Measurements from ENCODE around the gene PGAM5. TPM values are rescaled to one million over a fixed set of nuclear protein-coding genes. Genes with fewer than 3 reads are reported as not detected.
A peak's percentile ranks its signal among the peaks of the same experiment; 100 is the strongest.

Gene PGAM5
- total RNA-seq (2022) (78.1 and 87.8 TPM in 2 replicates), Bru-seq, nascent RNA (percentile 62 among the genes with signal in this experiment), BruChase-seq, experiment 1, labeled RNA remaining after a 2-hour chase (percentile 85 among the genes with signal in this experiment), BruChase-seq, experiment 2, labeled RNA remaining after a 6-hour chase (percentile 94 among the genes with signal in this experiment)
- long read RNA-seq, transcript PGAM5-203 (6 exons, 2,834 nt) = major isoform, 8 of 32 reads
- long read RNA-seq, partial matches to known transcripts = 0 of 32 reads
- long read RNA-seq, other reads (novel, unspliced or antisense) = 21 of 32 reads

DNA sequence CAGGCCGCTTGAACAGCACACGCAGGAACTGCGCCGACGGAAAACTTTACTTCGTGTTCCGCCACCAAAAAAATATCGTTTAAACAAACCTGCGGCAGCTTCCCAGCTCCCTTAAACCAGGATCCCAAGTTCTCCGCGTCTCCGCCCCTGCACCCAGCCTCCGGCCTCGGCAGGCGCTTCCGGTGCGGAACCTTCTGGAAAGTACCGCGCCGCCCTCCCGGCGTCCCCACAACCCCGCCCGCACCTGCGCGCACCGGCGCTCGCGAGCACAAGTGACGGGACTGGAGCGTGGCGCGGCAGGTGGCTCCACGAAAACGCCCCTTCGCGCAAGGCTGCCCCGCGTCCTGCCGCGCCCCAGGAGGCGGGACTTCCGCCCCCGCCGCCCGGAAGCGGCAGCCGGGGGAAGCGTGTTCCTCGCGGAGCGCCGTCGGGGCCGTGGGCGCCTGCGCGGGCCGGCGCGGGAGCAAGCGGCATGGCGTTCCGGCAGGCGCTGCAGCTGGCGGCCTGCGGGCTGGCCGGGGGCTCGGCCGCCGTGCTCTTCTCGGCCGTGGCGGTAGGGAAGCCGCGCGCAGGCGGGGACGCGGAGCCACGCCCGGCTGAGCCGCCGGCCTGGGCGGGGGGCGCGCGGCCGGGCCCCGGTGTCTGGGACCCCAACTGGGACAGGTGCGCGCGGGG, at the start of gene PGAM5:
PGAM5 (plus strand) TSS at position 438 of the 675 bp plus-strand sequence; CDS start at position 473, 35 bp downstream.
- intact Hi-C loops (cut with micrococcal nuclease; ENCODE audit: unreplicated experiment) = loop anchor here (2.0 kb wide), 1 partner anchor 24 kb away; the partner anchor contains the start of genes POLE and PXMP2
- peak within 1 kb of the TSS; percentile 99 for H3K4me3 Mint-ChIP-seq (ENCODE audit: unreplicated experiment)
- BruUV-seq (replicated peaks) = no TSS peak
- H3K9me3 ChIP-seq = no peaks in the 10 kb centered on the region
- peak within 1 kb of the TSS; percentile 95 for H3K27ac Mint-ChIP-seq (ENCODE audit: unreplicated experiment)
- H3K36me3 ChIP-seq (ENCODE audit: control insufficient read depth, insufficient read depth, low read length) = no peaks in the 10 kb centered on the region; the same call in 1 of the 2 replicates
- H3K4me1 Mint-ChIP-seq (ENCODE audit: low read depth, unreplicated experiment) = no peaks in the 10 kb centered on the region
- H3K27me3 Mint-ChIP-seq (ENCODE audit: insufficient read depth, unreplicated experiment) = no peaks in the 10 kb centered on the region
- H3K27me3 ChIP-seq (replicated peaks; ENCODE audit: control insufficient read depth, insufficient read depth, low read length) = no peaks in the 10 kb centered on the region
- no peaks in the 10 kb centered on the region for H3K4me1 ChIP-seq
- peaks cover 51% of the 10 kb centered on the region for H3K36me3 Mint-ChIP-seq (ENCODE audit: insufficient read depth, unreplicated experiment)
- peak; percentile 92 for DNase-seq
- no peak for TF ChIP-seq CTCF (IDR thresholded peaks at IDR 0.05; ENCODE audit: insufficient read depth in 1 of 2, low read depth in 1 of 2, low read length in 1 of 2, severe bottlenecking in 1 of 2, unreplicated experiment in 1 of 2)
- CTCF ChIA-PET = no interaction called here
- H3K9me3 Mint-ChIP-seq (ENCODE audit: unreplicated experiment) = no peaks in the 10 kb centered on the region
- POLR2A ChIA-PET = no interaction called here
- H3K4me3 ChIP-seq (ENCODE audit: low read depth, low read length) = peak within 1 kb of the TSS; percentile 91

GRCh38 chr12:132660996-132661395, 49.6 kb upstream of the PGAM5 start:
- Histone ChIP-seq H3K9me3 (no peaks in the 10 kb centered on the region), H3K4me3 (ENCODE audit: low read depth, low read length) (no peak overlapping the region), H3K36me3 (ENCODE audit: control insufficient read depth, insufficient read depth, low read length) (peaks cover 5% of the 10 kb centered on the region), H3K4me1 (no peaks in the 10 kb centered on the region), H3K27me3 (replicated peaks; ENCODE audit: control insufficient read depth, insufficient read depth, low read length) (no peaks in the 10 kb centered on the region)
- Mint-ChIP-seq H3K9me3 (ENCODE audit: unreplicated experiment) (no peaks in the 10 kb centered on the region), H3K27ac (ENCODE audit: unreplicated experiment) (no peak overlapping the region), H3K27me3 (ENCODE audit: insufficient read depth, unreplicated experiment) (no peaks in the 10 kb centered on the region), H3K4me3 (ENCODE audit: unreplicated experiment) (no peak overlapping the region), H3K36me3 (ENCODE audit: insufficient read depth, unreplicated experiment) (peaks cover 81% of the 10 kb centered on the region), H3K4me1 (ENCODE audit: low read depth, unreplicated experiment) (no peaks in the 10 kb centered on the region)
- intact Hi-C loops (cut with micrococcal nuclease; ENCODE audit: unreplicated experiment) = no loop called here
- CTCF ChIA-PET = no interaction called here
- POLR2A ChIA-PET = no interaction called here
- no TSS peak for BruUV-seq (replicated peaks)
- no peak for DNase-seq
- no peak for TF ChIP-seq CTCF (IDR thresholded peaks at IDR 0.05; ENCODE audit: insufficient read depth in 1 of 2, low read depth in 1 of 2, low read length in 1 of 2, severe bottlenecking in 1 of 2, unreplicated experiment in 1 of 2)

DNA sequence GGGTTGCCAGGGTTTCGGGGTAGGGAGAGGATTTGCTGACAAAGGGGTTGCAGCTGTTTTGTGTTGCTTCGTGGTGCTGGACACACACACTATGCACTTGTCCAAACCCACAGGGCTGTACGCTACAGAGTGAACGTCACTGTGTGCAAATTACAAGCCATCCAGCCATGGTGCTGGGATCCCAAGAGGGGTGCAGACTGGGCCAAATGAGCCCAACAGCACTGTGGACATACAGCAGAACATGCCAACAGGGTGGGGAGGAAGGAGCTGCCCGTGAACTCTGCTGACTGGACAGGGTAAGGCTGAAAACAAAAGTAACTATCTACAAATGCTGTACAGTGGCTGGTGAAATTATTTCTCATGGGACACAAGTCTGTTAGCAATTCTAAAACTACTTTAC, 48.7 kb upstream of the PGAM5 start:
- no peaks in the 10 kb centered on the region for H3K4me1 ChIP-seq
- no peak overlapping the region for H3K4me3 ChIP-seq (ENCODE audit: low read depth, low read length)
- no peak overlapping the region for H3K27ac Mint-ChIP-seq (ENCODE audit: unreplicated experiment)
- peaks cover 5% of the 10 kb centered on the region for H3K36me3 ChIP-seq (ENCODE audit: control insufficient read depth, insufficient read depth, low read length)
- no peaks in the 10 kb centered on the region for H3K27me3 ChIP-seq (replicated peaks; ENCODE audit: control insufficient read depth, insufficient read depth, low read length)
- no peak for DNase-seq
- ChIA-PET POLR2A (no interaction called here), CTCF (no interaction called here)
- no TSS peak for BruUV-seq (replicated peaks)
- H3K27me3 Mint-ChIP-seq (ENCODE audit: insufficient read depth, unreplicated experiment) = no peaks in the 10 kb centered on the region
- no peaks in the 10 kb centered on the region for H3K9me3 ChIP-seq
- no peak for TF ChIP-seq CTCF (IDR thresholded peaks at IDR 0.05; ENCODE audit: insufficient read depth in 1 of 2, low read depth in 1 of 2, low read length in 1 of 2, severe bottlenecking in 1 of 2, unreplicated experiment in 1 of 2)
- no peaks in the 10 kb centered on the region for H3K4me1 Mint-ChIP-seq (ENCODE audit: low read depth, unreplicated experiment)
- no peak overlapping the region for H3K4me3 Mint-ChIP-seq (ENCODE audit: unreplicated experiment)
- peaks cover 81% of the 10 kb centered on the region for H3K36me3 Mint-ChIP-seq (ENCODE audit: insufficient read depth, unreplicated experiment)
- intact Hi-C loops (cut with micrococcal nuclease; ENCODE audit: unreplicated experiment) = no loop called here
- H3K9me3 Mint-ChIP-seq (ENCODE audit: unreplicated experiment) = no peaks in the 10 kb centered on the region
